HCT116 (cell line): ENCODE data around the gene LRRIQ4.

Experiments used
- CEBPB ChIP-seq: IDR thresholded peaks from 2 replicates; pipeline ENCODE4 v1.6.1; 2012; ENCODE audit warnings: low read depth
- EGR1 ChIP-seq: IDR thresholded peaks from 2 replicates; pipeline ENCODE4 v1.6.1; 2012; ENCODE audit warnings: low read depth
- EZH2 ChIP-seq: fragments of 200-600 bp; sonication (generic); IDR thresholded peaks from 2 replicates; pipeline ENCODE4 v1.6.1; 2017; ENCODE audit warnings: antibody characterized with exemption, mixed run types
- EZH2phosphoT487 ChIP-seq: fragments of 200-600 bp; IDR thresholded peaks from 2 replicates; pipeline ENCODE4 v1.6.1; 2018; ENCODE audit warnings: antibody characterized with exemption, borderline replicate concordance
- POLR2A ChIP-seq: IDR thresholded peaks from 2 replicates; pipeline ENCODE4 v1.7.0; 2011; ENCODE audit warnings: borderline replicate concordance; ENCODE audit not compliant: insufficient read depth, insufficient read length; ENCODE audit errors: extremely low read depth
- SIN3A ChIP-seq: IDR thresholded peaks from 2 replicates; pipeline ENCODE4 v1.6.1; 2012; ENCODE audit warnings: low read depth
- SP1 ChIP-seq: IDR thresholded peaks from 2 replicates; pipeline ENCODE4 v1.6.1; 2012; ENCODE audit warnings: low read depth
- TF ChIP-seq, protein P1 (sequence below), 3 experiments: fragments of 200-600 bp in 1 of 3; sonication (generic) in 1 of 3; IDR thresholded peaks in 2 of 3; conservative IDR thresholded peaks in 1 of 3; 2 replicates each; pipeline ENCODE4 v1.5.1; 2012 to 2017; ENCODE audit warnings: low read depth in 2 of 3, low read length in 2 of 3, antibody characterized with exemption in 1 of 3, borderline replicate concordance in 1 of 3, control low read depth in 1 of 3, mild to moderate bottlenecking in 1 of 3, mixed read lengths in 1 of 3, mixed run types in 1 of 3, moderate library complexity in 1 of 3; ENCODE audit not compliant: insufficient read depth in 1 of 3
- TF ChIP-seq, protein P2 (sequence below): IDR thresholded peaks from 2 replicates; pipeline ENCODE4 v1.6.1; 2012; ENCODE audit warnings: low read depth

DNA sequence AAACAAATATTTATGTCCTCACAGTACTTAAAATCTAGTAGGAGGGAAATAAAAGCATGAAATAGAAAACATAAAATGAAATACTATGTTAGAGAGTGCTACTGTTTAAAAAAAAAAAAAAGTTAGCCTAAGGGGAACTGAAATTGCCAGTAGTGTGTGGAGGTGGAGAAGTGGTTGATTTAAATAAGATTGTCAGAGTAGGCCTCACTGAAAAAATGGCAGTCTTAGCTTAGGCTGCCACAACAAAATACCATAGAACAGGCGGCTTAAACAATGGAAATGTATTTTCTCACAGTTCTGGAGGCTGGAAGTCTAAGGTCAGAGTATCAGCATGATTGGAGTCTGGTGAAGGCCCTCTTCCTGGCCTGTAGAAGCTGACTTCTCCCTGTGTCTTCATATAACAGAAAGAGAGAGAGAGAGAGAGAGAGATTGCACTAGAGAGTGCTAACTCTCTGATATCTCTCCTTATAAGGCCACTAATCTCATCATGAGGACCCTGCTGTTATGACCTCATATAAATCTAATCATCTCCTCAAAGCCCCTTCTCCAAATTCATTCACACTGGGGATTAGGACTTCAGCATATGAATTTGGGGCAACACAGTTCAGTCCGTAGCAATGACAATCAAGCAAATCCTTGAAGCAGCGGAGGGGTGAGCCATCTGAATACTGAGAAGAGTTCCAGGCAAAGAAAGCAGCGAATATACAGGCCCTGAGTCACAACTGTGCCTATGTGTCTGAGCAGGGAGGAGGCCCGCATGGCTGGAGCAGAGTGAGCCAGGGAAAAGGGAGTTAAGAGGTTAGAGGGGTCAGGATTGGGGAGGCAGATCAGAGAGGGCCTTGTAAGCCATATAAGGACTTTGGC lies 23.6 kb downstream of the LRRIQ4 start:
- no peak for TF ChIP-seq POLR2A
- TF ChIP-seq EGR1 = no peak
- TF ChIP-seq, protein P1, sequence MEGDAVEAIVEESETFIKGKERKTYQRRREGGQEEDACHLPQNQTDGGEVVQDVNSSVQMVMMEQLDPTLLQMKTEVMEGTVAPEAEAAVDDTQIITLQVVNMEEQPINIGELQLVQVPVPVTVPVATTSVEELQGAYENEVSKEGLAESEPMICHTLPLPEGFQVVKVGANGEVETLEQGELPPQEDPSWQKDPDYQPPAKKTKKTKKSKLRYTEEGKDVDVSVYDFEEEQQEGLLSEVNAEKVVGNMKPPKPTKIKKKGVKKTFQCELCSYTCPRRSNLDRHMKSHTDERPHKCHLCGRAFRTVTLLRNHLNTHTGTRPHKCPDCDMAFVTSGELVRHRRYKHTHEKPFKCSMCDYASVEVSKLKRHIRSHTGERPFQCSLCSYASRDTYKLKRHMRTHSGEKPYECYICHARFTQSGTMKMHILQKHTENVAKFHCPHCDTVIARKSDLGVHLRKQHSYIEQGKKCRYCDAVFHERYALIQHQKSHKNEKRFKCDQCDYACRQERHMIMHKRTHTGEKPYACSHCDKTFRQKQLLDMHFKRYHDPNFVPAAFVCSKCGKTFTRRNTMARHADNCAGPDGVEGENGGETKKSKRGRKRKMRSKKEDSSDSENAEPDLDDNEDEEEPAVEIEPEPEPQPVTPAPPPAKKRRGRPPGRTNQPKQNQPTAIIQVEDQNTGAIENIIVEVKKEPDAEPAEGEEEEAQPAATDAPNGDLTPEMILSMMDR (IDR thresholded peaks at IDR 0.05 in 2 of 3, conservative IDR thresholded peaks at IDR 0.05 in 1 of 3; ENCODE audit: borderline replicate concordance in 1 of 3, insufficient read depth in 1 of 3, low read depth in 2 of 3, low read length in 2 of 3) = no peak
- TF ChIP-seq, protein P2, sequence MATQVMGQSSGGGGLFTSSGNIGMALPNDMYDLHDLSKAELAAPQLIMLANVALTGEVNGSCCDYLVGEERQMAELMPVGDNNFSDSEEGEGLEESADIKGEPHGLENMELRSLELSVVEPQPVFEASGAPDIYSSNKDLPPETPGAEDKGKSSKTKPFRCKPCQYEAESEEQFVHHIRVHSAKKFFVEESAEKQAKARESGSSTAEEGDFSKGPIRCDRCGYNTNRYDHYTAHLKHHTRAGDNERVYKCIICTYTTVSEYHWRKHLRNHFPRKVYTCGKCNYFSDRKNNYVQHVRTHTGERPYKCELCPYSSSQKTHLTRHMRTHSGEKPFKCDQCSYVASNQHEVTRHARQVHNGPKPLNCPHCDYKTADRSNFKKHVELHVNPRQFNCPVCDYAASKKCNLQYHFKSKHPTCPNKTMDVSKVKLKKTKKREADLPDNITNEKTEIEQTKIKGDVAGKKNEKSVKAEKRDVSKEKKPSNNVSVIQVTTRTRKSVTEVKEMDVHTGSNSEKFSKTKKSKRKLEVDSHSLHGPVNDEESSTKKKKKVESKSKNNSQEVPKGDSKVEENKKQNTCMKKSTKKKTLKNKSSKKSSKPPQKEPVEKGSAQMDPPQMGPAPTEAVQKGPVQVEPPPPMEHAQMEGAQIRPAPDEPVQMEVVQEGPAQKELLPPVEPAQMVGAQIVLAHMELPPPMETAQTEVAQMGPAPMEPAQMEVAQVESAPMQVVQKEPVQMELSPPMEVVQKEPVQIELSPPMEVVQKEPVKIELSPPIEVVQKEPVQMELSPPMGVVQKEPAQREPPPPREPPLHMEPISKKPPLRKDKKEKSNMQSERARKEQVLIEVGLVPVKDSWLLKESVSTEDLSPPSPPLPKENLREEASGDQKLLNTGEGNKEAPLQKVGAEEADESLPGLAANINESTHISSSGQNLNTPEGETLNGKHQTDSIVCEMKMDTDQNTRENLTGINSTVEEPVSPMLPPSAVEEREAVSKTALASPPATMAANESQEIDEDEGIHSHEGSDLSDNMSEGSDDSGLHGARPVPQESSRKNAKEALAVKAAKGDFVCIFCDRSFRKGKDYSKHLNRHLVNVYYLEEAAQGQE = no peak
- TF ChIP-seq CEBPB = no peak
- no peak for TF ChIP-seq SIN3A
- no peak for TF ChIP-seq EZH2phosphoT487
- no peak for TF ChIP-seq EZH2
- no peak for TF ChIP-seq SP1
